ENCODE data around the gene SREBF1.

The SREBF1 gene

GRCh38 chr17:17836818-17837379 is at the start of gene SREBF1:
TSS of gene SREBF1 (minus strand) at chr17:17836986. CDS start at chr17:17836817, 169 bp downstream.
- no peak for TF ChIP-seq CTCF (IDR thresholded peaks at IDR 0.05)

DNA sequence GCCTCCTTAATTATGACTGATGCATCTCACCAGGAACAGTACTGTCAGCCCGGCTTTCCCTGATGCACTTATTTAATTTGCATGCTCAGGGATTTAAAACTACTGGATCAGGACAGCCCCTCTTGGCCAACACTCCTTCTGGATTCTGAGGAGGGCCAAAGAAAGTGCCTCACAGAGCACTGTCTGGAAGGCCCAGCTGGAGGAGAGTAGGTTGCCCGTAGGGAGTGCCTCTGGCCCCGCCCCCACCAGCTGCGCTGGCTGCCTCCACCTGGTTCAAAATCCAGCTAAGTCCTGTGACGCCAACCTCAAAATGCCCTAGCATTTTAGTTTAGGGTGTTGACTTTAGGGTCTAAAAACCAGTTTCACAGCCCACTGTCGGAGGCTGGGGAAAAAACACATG is 49.4 kb upstream of the SREBF1 start:
- no peak for TF ChIP-seq CTCF (IDR thresholded peaks at IDR 0.05)

- TF ChIP-seq CTCF (IDR thresholded peaks at IDR 0.05) = no peak
Measured at GRCh38 chr17:17884391-17885357, 47.9 kb upstream of the SREBF1 start.

DNA sequence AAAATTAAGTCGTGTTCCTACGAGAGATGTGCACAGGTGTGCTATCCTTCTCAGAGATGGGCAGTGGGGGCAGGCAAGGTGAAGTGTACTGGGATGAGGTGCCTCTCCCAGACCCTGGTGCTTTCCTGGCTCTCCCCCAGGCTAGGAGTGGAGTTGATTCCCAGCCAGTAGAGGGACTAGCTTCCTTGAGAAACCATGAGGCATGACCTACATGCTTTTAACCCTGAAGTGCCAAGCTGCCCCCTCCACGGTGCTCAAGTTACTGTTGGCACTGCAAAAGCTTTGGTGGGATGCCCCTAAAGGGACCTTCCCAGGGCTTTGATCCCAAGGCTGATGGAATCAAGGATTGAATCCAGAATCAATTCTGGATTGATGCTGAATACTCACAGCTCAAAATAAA is 47.0 kb upstream of the SREBF1 start:
- no peak for TF ChIP-seq CTCF (IDR thresholded peaks at IDR 0.05)

- no peak for TF ChIP-seq CTCF (IDR thresholded peaks at IDR 0.05)
Measured at GRCh38 chr17:17882082-17882581, 45.3 kb upstream of the SREBF1 start.

- no peak for TF ChIP-seq CTCF (IDR thresholded peaks at IDR 0.05)
Measured at GRCh38 chr17:17880577-17881196, 43.9 kb upstream of the SREBF1 start.

DNA sequence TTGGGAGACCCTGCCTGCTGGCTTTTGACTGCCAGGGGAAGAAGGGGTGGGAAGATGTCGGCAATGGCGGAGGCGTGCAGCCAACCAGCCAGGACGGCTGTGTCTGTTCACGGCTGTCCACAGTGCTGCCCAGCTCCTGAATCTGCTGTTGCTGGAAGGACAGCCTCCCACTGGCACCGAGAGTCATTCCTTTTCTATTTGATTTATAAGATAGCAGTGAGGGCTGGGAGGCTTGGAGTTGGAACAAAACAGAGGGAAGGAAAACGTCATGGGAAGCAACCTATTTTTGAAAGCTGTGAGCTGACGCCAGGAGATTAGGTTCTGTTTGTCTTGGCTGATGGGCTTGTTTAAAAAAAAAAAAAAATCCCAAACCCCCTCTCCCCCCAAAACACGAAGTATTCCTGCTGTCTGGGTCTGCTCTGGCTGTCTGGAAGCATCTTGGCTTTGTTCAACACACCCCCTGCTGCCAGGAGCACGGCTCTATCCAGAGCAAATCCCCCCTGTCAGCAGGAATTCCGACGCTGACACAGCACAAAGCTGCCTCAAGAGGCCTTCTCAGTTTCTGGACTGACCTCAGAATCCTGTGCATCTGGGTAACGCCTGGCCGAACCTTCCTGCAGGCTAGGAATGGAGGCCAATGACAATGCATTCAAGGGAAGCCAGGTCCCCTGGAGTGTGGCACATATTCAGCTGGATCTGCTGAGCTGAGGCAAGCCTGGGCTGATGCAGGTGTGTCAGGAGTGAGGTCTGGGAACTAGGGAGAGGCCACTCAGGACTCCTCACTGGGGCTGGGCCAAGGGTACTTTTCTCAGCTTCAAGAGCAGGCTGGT is 41.0 kb upstream of the SREBF1 start:
- TF ChIP-seq CTCF (IDR thresholded peaks at IDR 0.05) = no peak
